Keratinocyte (primary cell): Measurements from ENCODE around the gene METTL2A. TPM values are rescaled to one million over a fixed set of nuclear protein-coding genes. Genes with fewer than 3 reads are reported as not detected.
"Not testable (repeated sequence)": the region's sequence is repeated elsewhere in the genome, so short reads cannot be mapped to it uniquely, and the experiment has no call there.

Experiments
- DNase-seq: peaks from one replicate; pipeline ENCODE4 v3.0.0-alpha.2; 2011; ENCODE audit warnings: low read depth, missing footprints, low spot score
- FAIRE-seq: peaks from 2 replicates; lab custom pipeline; 2011; peaks lifted over from hg19 to GRCh38; lab: Jason Lieb, UNC
- H2AFZ ChIP-seq: 2 replicates; pipeline ENCODE4 v1.6.0; 2012; ENCODE audit warnings: low read length, control low read depth, inconsistent platforms; ENCODE audit not compliant: control insufficient read depth
- H3K27ac ChIP-seq: 2 replicates; pipeline ENCODE4 v1.5.1; 2011; ENCODE audit warnings: low read length; ENCODE audit not compliant: control insufficient read depth, insufficient read depth
- H3K27me3 ChIP-seq: 3 replicates; pipeline ENCODE4 v1.6.0; 2011; ENCODE audit warnings: low read length; ENCODE audit not compliant: control insufficient read depth, insufficient read depth; ENCODE audit errors: extremely low read depth
- H3K36me3 ChIP-seq, 2 experiments: 2 replicates in 1 of 2; 3 replicates in 1 of 2; pipeline ENCODE4 v1.5.1; 2011; ENCODE audit warnings: low read length in 2 of 2, mild to moderate bottlenecking in 1 of 2; ENCODE audit not compliant: control insufficient read depth in 2 of 2, insufficient read depth in 2 of 2; ENCODE audit errors: extremely low read depth in 1 of 2
- H3K4me1 ChIP-seq: 3 replicates; pipeline ENCODE4 v1.5.1; 2011; ENCODE audit warnings: low read length; ENCODE audit not compliant: control insufficient read depth, insufficient read depth; ENCODE audit errors: extremely low read depth
- H3K4me2 ChIP-seq: 3 replicates; pipeline ENCODE4 v1.6.0; 2011; ENCODE audit warnings: low read depth, low read length; ENCODE audit not compliant: control insufficient read depth, insufficient read depth; ENCODE audit errors: extremely low read depth
- H3K4me3 ChIP-seq, 3 experiments: fragments of 200-600 bp in 1 of 3; sonication (generic) in 1 of 3; 2 replicates in 2 of 3; 3 replicates in 1 of 3; pipeline ENCODE4 v1.5.1; 2011 to 2016; ENCODE audit warnings: low read length in 3 of 3, mild to moderate bottlenecking in 3 of 3, control low read depth in 2 of 3, inconsistent platforms in 1 of 3, low read depth in 1 of 3, mixed read lengths in 1 of 3, mixed run types in 1 of 3, moderate library complexity in 1 of 3; ENCODE audit not compliant: control insufficient read depth in 2 of 3, insufficient read depth in 2 of 3; ENCODE audit errors: extremely low read depth in 1 of 3
- H3K79me2 ChIP-seq: 2 replicates; pipeline ENCODE4 v1.6.0; 2012; ENCODE audit warnings: low read length; ENCODE audit not compliant: control insufficient read depth, insufficient read depth
- H3K9ac ChIP-seq: 3 replicates; pipeline ENCODE4 v1.6.0; 2011; ENCODE audit warnings: low read length; ENCODE audit not compliant: control insufficient read depth, insufficient read depth; ENCODE audit errors: extremely low read depth
- H3K9me1 ChIP-seq: 3 replicates; pipeline ENCODE4 v1.6.0; 2011; ENCODE audit warnings: low read length; ENCODE audit not compliant: control insufficient read depth, insufficient read depth; ENCODE audit errors: extremely low read depth
- H3K9me3 ChIP-seq: 2 replicates; pipeline ENCODE4 v1.5.1; 2012; ENCODE audit warnings: low read depth, low read length; ENCODE audit not compliant: control insufficient read depth
- H4K20me1 ChIP-seq: 3 replicates; pipeline ENCODE4 v1.6.0; 2011; ENCODE audit warnings: low read length; ENCODE audit not compliant: control insufficient read depth, insufficient read depth; ENCODE audit errors: extremely low read depth
- dilution Hi-C: fragments of 300-500 bp; cut with MboI; formaldehyde crosslinking; loops from one replicate; pipeline ENCODE4 v1.7.0; 2020; ENCODE audit warnings: low sequenced_read_pairs; ENCODE audit not compliant: extremely low pct_ligation_motif_present
- polyA plus RNA-seq, 5 experiments: library from polyadenylated mRNA; depleted of rRNA in 3 of 5; stranded (reverse) in 3 of 5; stranded (forward) in 1 of 5; unstranded in 1 of 5; fragments of >200 nt; gene quantifications; 1 replicate in 1 of 5; 2 replicates in 3 of 5; 3 replicates in 1 of 5; pipeline versions ENCODE4 v1.2.1 to v1.2.3, GENCODE V29; 2011 to 2012; ENCODE audit warnings: missing spikeins in 2 of 5, low read depth in 1 of 5, low replicate concordance in 1 of 5
- small RNA-seq, 3 experiments: library from RNA; depleted of rRNA; stranded (forward); fragments of <200 nt; gene quantifications; one replicate each; pipeline ENCODE3, GENCODE V24; 2012; ENCODE audit warnings: low read depth in 3 of 3, low replicate concordance in 1 of 3; ENCODE audit not compliant: insufficient read length in 3 of 3

METTL2A gene
- polyA plus RNA-seq, 1 donor (not counting 4 experiments of a cell fraction or from before 2014, with no cell fraction given), result 22.2 TPM

DNA sequence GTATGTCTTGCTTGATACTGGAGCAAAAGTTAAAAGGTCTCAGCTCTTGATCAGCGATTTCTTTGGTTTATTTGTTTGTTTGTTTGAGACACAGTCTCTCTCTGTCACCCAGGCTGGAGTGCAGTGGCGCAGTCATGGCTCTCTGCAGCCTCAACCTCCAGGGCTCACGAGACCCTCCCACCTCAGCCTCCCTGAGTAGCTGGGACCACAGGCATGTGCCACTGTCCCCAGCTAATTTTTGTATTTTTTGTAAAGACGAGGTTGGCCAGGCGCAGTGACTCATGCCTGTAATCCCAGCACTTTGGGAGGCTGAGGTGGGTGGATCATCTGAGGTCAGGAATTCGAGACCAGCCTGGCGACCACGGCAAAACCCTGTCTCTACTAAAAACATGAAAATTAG is 75.1 kb downstream of the METTL2A start:
- peaks cover 57% of the 10 kb centered on the region for H3K79me2 ChIP-seq
- dilution Hi-C loops, DNase-seq, H3K9me3 ChIP-seq, H2AFZ ChIP-seq, H3K4me3 ChIP-seq, H3K9me1 ChIP-seq, H3K4me2 ChIP-seq, H4K20me1 ChIP-seq, FAIRE-seq, H3K4me1 ChIP-seq, H3K27ac ChIP-seq, H3K36me3 ChIP-seq, H3K27me3 ChIP-seq, H3K9ac ChIP-seq: not testable (repeated sequence)

Small RNA genes lying within 50 kb of the gene (small RNA-seq; reads per million reads assigned to genes)
- gene RNU7-52P, result 0 reads per million in 3 experiments

Other genes with a start within 250 kb of the METTL2A start
- not detected in 3 replicates for gene EFCAB3, start 43.3 kb upstream of the METTL2A start, polyA plus RNA-seq
- 33.4 to 39.5 TPM (median 39.4 TPM) in 3 replicates for gene TLK2, start 54.9 kb downstream of the METTL2A start, polyA plus RNA-seq
- 14.0 to 36.6 TPM (median 30.5 TPM) in 3 replicates for gene MRC2, start 203.8 kb downstream of the METTL2A start, polyA plus RNA-seq